LNCaP clone FGC (cell line): ENCODE results near the gene KRTAP5-1.

Source experiments
- DNase-seq: peaks from one replicate; pipeline ENCODE4 v3.0.0-alpha.2; 2011; ENCODE audit warnings: low read depth
- H3K4me3 ChIP-seq: 2 replicates; pipeline ENCODE4 v1.5.1; 2011; ENCODE audit warnings: mild to moderate bottlenecking, low read depth, low read length, control low read depth
- TF ChIP-seq, protein P1 (sequence below): IDR thresholded peaks from 2 replicates; pipeline ENCODE4 v1.5.1; 2012; ENCODE audit warnings: mild to moderate bottlenecking; ENCODE audit not compliant: control insufficient read depth, insufficient read depth; ENCODE audit errors: extremely low read depth

Gene KRTAP5-1

DNA sequence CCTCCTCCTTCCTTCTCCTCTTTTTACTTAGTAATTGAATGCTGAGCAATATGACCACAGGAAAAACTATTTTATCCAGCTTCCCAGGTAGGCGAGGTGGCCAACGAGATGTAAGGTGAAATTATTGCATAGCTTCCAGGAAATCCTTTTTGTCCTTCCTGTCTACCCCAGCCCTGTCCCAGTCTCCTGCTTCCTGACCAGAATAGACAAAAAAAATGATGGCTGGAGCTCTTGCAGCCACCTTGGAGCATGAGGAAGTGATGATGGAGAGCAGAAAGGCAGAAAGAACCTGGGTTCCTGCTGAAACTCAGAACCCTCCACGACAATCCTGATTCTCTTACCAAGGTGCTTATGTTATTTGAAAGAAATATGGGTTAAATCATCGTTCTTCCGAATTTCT lies 46.9 kb downstream of the KRTAP5-1 start:
- TF ChIP-seq, protein P1, sequence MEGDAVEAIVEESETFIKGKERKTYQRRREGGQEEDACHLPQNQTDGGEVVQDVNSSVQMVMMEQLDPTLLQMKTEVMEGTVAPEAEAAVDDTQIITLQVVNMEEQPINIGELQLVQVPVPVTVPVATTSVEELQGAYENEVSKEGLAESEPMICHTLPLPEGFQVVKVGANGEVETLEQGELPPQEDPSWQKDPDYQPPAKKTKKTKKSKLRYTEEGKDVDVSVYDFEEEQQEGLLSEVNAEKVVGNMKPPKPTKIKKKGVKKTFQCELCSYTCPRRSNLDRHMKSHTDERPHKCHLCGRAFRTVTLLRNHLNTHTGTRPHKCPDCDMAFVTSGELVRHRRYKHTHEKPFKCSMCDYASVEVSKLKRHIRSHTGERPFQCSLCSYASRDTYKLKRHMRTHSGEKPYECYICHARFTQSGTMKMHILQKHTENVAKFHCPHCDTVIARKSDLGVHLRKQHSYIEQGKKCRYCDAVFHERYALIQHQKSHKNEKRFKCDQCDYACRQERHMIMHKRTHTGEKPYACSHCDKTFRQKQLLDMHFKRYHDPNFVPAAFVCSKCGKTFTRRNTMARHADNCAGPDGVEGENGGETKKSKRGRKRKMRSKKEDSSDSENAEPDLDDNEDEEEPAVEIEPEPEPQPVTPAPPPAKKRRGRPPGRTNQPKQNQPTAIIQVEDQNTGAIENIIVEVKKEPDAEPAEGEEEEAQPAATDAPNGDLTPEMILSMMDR, result no peak
- H3K4me3 ChIP-seq, result no peak overlapping the region
- no peak for DNase-seq

DNA sequence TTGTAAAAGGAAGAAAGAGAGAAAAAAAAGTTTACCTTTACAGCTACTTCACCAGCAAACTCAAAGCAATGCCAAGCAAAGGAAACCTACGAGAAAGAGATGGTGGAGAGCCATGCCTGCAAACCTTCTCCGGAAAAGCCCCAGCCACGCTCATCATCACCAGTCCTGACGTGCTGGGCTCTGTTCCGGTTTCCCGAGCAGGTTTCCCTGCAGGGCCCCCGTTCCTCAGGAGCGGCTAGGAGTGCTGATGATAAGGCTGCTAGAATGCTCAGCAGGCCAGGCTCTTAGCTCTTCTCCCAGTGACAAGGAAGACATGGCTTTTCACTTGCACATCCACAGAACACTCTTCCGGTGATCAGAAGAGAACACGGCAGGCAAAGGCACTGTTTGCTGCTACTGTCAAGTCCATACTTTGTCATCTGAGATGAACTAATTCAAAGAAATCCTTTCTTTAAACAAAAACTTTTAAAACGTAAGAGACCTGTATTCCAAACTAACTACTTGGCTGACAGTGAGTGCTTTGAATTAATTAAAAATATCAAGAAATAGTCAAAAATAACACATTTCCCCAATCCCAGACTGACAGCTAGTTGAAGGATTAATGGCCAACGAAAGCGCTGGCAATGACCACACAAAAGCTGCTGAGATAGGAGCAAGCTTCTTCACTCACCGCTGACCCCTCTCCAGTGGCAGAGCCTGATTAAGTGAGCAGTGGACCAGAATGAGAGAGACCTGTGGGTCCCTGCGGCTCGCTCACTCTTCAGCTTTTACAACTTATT lies 48.8 kb downstream of the KRTAP5-1 start:
- no peak for DNase-seq
- TF ChIP-seq, protein P1, result no peak
- no peak overlapping the region for H3K4me3 ChIP-seq

DNA sequence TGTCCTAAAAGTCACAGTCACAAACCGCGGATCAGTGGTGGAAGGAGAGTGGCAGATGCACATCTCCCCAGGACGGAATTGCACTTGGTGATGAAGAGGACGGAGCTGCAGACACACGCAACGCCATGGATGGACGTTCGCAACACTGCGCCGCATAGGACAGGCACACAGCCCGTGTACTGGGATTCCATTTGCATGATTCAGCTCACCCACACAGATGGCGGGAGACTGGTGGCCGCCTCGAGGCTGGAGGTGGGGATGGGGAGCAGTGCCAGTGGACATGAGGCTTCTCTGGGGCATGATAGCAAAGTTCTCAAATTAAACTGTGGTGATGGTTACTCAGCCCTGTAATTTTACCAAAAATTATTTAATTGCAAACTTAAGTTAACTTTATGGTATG lies 50.4 kb downstream of the KRTAP5-1 start:
- H3K4me3 ChIP-seq, result no peak overlapping the region
- TF ChIP-seq, protein P1, result no peak
- DNase-seq, result no peak
